Measurements from ENCODE around the gene WDHD1. TPM values are rescaled to one million over a fixed set of nuclear protein-coding genes. Genes with fewer than 3 reads are reported as not detected.
"Not testable (repeated sequence)": the region's sequence is repeated elsewhere in the genome, so short reads cannot be mapped to it uniquely, and the experiment has no call there.

Gene WDHD1
- total RNA-seq, 1 experiment from 2014 or later = 45.9 TPM

- not testable (repeated sequence) for H2AFZ ChIP-seq (ENCODE audit: low read length)
- peaks cover 37% of the 10 kb centered on the region for H3K36me3 ChIP-seq (ENCODE audit: low read depth, low read length)
Measured at GRCh38 chr14:54952803-54953202, 74.1 kb downstream of the WDHD1 start.

GRCh38 chr14:54947230-54947629, 79.7 kb downstream of the WDHD1 start:
- H3F3A ChIP-seq (ENCODE audit: low read length, unreplicated experiment) = no peaks in the 10 kb centered on the region
- BruUV-seq (replicated peaks) = no TSS peak
- H3K9ac ChIP-seq (ENCODE audit: low read length) = no peak overlapping the region
- H3K4me3 ChIP-seq (ENCODE audit: low read length) = no peak overlapping the region
- no peak overlapping the region for H3K4me2 ChIP-seq (ENCODE audit: low read length)
- ATAC-seq = no peak
- no peaks in the 10 kb centered on the region for H3K9me3 ChIP-seq (ENCODE audit: low read length)
- H3K27me3 ChIP-seq (ENCODE audit: low read length) = no peaks in the 10 kb centered on the region
- intact Hi-C loops (cut with micrococcal nuclease) = no loop called here
- CTCF ChIA-PET = no interaction called here
- H3K79me2 ChIP-seq (ENCODE audit: low read length) = no peaks in the 10 kb centered on the region
- H3K9me2 ChIP-seq (replicated peaks; ENCODE audit: low read length) = no peaks in the 10 kb centered on the region
- no peak for DNase-seq
- no peak overlapping the region for H2AFZ ChIP-seq (ENCODE audit: low read length)
- peaks cover 27% of the 10 kb centered on the region for H3K36me3 ChIP-seq (ENCODE audit: low read depth, low read length)
- H3K4me1 ChIP-seq (ENCODE audit: insufficient read depth, low read length) = no peaks in the 10 kb centered on the region
- no peak for TF ChIP-seq EZH2phosphoT487 (IDR thresholded peaks at IDR 0.05; ENCODE audit: borderline replicate concordance, low read length)
- TF ChIP-seq CTCF (conservative IDR thresholded peaks at IDR 0.05; ENCODE audit: low read depth, low read length) = no peak
- TF ChIP-seq EZH2 (IDR thresholded peaks at IDR 0.05; ENCODE audit: low read length, unreplicated experiment) = no peak
- POLR2A ChIA-PET (ENCODE audit: unreplicated experiment) = no interaction called here
- no peaks in the 10 kb centered on the region for H4K20me1 ChIP-seq (ENCODE audit: low read length)
- no peak overlapping the region for H3K27ac ChIP-seq (ENCODE audit: low read length)

More at GRCh38 chr14:54952803-54953202, 74.1 kb downstream of the WDHD1 start:
- H3K4me3 ChIP-seq (ENCODE audit: low read length); POLR2A ChIA-PET (ENCODE audit: unreplicated experiment); intact Hi-C loops (cut with micrococcal nuclease); H3K27ac ChIP-seq (ENCODE audit: low read length); BruUV-seq (replicated peaks); H3K4me2 ChIP-seq (ENCODE audit: low read length); CTCF ChIA-PET; H4K20me1 ChIP-seq (ENCODE audit: low read length); H3K4me1 ChIP-seq (ENCODE audit: insufficient read depth, low read length); H3K27me3 ChIP-seq (ENCODE audit: low read length); DNase-seq; H3K9ac ChIP-seq (ENCODE audit: low read length); H3F3A ChIP-seq (ENCODE audit: low read length, unreplicated experiment); H3K9me3 ChIP-seq (ENCODE audit: low read length); H3K79me2 ChIP-seq (ENCODE audit: low read length); H3K9me2 ChIP-seq (replicated peaks; ENCODE audit: low read length); ATAC-seq: not testable (repeated sequence)

- Histone ChIP-seq H4K20me1 (ENCODE audit: low read length) (no peaks in the 10 kb centered on the region), H3K79me2 (ENCODE audit: low read length) (no peaks in the 10 kb centered on the region), H3K9me3 (ENCODE audit: low read length) (no peaks in the 10 kb centered on the region), H2AFZ (ENCODE audit: low read length) (no peak overlapping the region), H3K27ac (ENCODE audit: low read length) (no peak overlapping the region), H3K4me2 (ENCODE audit: low read length) (no peak overlapping the region), H3K4me1 (ENCODE audit: insufficient read depth, low read length) (no peaks in the 10 kb centered on the region), H3K9ac (ENCODE audit: low read length) (no peak overlapping the region), H3K4me3 (ENCODE audit: low read length) (no peak overlapping the region), H3F3A (ENCODE audit: low read length, unreplicated experiment) (no peaks in the 10 kb centered on the region), H3K27me3 (ENCODE audit: low read length) (no peaks in the 10 kb centered on the region), H3K36me3 (ENCODE audit: low read depth, low read length) (peaks cover 27% of the 10 kb centered on the region), H3K9me2 (replicated peaks; ENCODE audit: low read length) (no peaks in the 10 kb centered on the region)
- ChIA-PET CTCF (no interaction called here), POLR2A (ENCODE audit: unreplicated experiment) (no interaction called here)
- TF ChIP-seq EZH2phosphoT487 (IDR thresholded peaks at IDR 0.05; ENCODE audit: borderline replicate concordance, low read length) (no peak), EZH2 (IDR thresholded peaks at IDR 0.05; ENCODE audit: low read length, unreplicated experiment) (no peak), CTCF (conservative IDR thresholded peaks at IDR 0.05; ENCODE audit: low read depth, low read length) (no peak)
- DNase-seq (no peak), ATAC-seq (no peak)
- intact Hi-C loops (cut with micrococcal nuclease) = no loop called here
- BruUV-seq (replicated peaks) = no TSS peak
Measured at GRCh38 chr14:54946500-54946899, 80.4 kb downstream of the WDHD1 start.

All from PC-3 (cell line).